NCI-H1048 (cell line): ENCODE measurements around the gene KCTD19.

Experiments
- DNase-seq: peaks from one replicate; lab custom pipeline; 2025; lab: John Stamatoyannopoulos, UW

KCTD19 gene

GRCh38 chr16:67242138-67242730 is 84.3 kb downstream of the KCTD19 start:
- no peak for DNase-seq

- DNase-seq = no peak
Measured at GRCh38 chr16:67241008-67241900, 85.3 kb downstream of the KCTD19 start.

- no peak for DNase-seq
Measured at GRCh38 chr16:67240506-67240905, 86.0 kb downstream of the KCTD19 start.
